GM23338 (cell line): ENCODE measurements around the gene DAPK3. TPM values are rescaled to one million over a fixed set of nuclear protein-coding genes. Genes with fewer than 3 reads are reported as not detected.

Source experiments
- ATAC-seq: fragments of 200-7000 bp; cut with Tn5 transposase; 3 replicates; pipeline ENCODE4 v1.9.1; 2020
- DNase-seq: peaks from one replicate; pipeline ENCODE4 v3.0.0-alpha.2; 2015; ENCODE audit warnings: low spot score
- H2AFZ ChIP-seq: fragments of 200-600 bp; sonication (generic); 2 replicates; pipeline ENCODE4 v1.8.0; 2016; ENCODE audit warnings: antibody characterized with exemption, mild to moderate bottlenecking, moderate library complexity
- H3F3A ChIP-seq: fragments of 200-600 bp; sonication (generic); replicated peaks from 2 replicates; pipeline ENCODE4 v1.8.0; 2017; ENCODE audit warnings: antibody characterized with exemption, mixed run types, low read depth
- H3K27ac ChIP-seq: fragments of 200-600 bp; sonication (generic); 2 replicates; pipeline ENCODE4 v1.6.1; 2016; ENCODE audit warnings: low read depth
- H3K27me3 ChIP-seq: fragments of 200-600 bp; sonication (generic); 2 replicates; pipeline ENCODE4 v1.8.0; 2016; ENCODE audit warnings: mild to moderate bottlenecking, mixed run types, moderate library complexity; ENCODE audit not compliant: insufficient read depth
- H3K36me3 ChIP-seq: fragments of 200-600 bp; sonication (generic); 2 replicates; pipeline ENCODE4 v1.8.0; 2016; ENCODE audit warnings: mild to moderate bottlenecking; ENCODE audit not compliant: insufficient read depth
- H3K4me1 ChIP-seq: fragments of 200-600 bp; sonication (generic); 2 replicates; pipeline ENCODE4 v1.8.0; 2016; ENCODE audit warnings: mild to moderate bottlenecking, moderate library complexity; ENCODE audit not compliant: insufficient read depth
- H3K4me2 ChIP-seq: fragments of 200-600 bp; sonication (generic); 2 replicates; pipeline ENCODE4 v1.7.1; 2017; ENCODE audit warnings: mixed run types
- H3K4me3 ChIP-seq: fragments of 200-600 bp; sonication (generic); 2 replicates; pipeline ENCODE4 v1.6.1; 2016; ENCODE audit warnings: mixed run types
- H3K79me2 ChIP-seq: fragments of 200-600 bp; sonication (generic); replicated peaks from 2 replicates; pipeline ENCODE4 v1.8.0; 2017; ENCODE audit warnings: mild to moderate bottlenecking; ENCODE audit not compliant: insufficient read depth
- H3K9me2 ChIP-seq: fragments of 200-600 bp; sonication (generic); 2 replicates; pipeline ENCODE4 v1.8.0; 2017; ENCODE audit not compliant: insufficient read depth
- H4K20me1 ChIP-seq: fragments of 200-600 bp; sonication (generic); replicated peaks from 2 replicates; pipeline ENCODE4 v1.8.0; 2017; ENCODE audit warnings: mild to moderate bottlenecking; ENCODE audit not compliant: insufficient read depth
- H3K27ac Mint-ChIP-seq: 2 replicates; pipeline ENCODE4 v1.8.0; 2020; ENCODE audit warnings: inconsistent platforms, mild to moderate bottlenecking, moderate library complexity, mixed read lengths
- H3K27me3 Mint-ChIP-seq: 3 replicates; pipeline ENCODE4 v1.8.0; 2022; ENCODE audit warnings: low read depth, mild to moderate bottlenecking, moderate library complexity, mixed read lengths, inconsistent platforms; ENCODE audit not compliant: insufficient read depth, poor library complexity
- H3K36me3 Mint-ChIP-seq: 3 replicates; pipeline ENCODE4 v1.8.0; 2021; ENCODE audit warnings: low read depth, mild to moderate bottlenecking, inconsistent platforms, moderate library complexity, mixed read lengths
- H3K4me1 Mint-ChIP-seq: 3 replicates; pipeline ENCODE4 v1.8.0; 2020; ENCODE audit warnings: mild to moderate bottlenecking, inconsistent platforms, mixed read lengths
- H3K4me3 Mint-ChIP-seq: 3 replicates; pipeline ENCODE4 v1.8.0; 2021; ENCODE audit warnings: moderate library complexity, mild to moderate bottlenecking, inconsistent platforms, mixed read lengths
- H3K9me3 Mint-ChIP-seq: 3 replicates; pipeline ENCODE4 v1.8.0; 2020; ENCODE audit warnings: moderate library complexity, mild to moderate bottlenecking, inconsistent platforms, mixed read lengths
- CREB1 ChIP-seq: fragments of 250-450 bp; sonication (Bioruptor Pico); IDR thresholded peaks from 2 replicates; pipeline ENCODE4 v1.5.0; 2020; ENCODE audit warnings: low read depth, mild to moderate bottlenecking, moderate library complexity
- CTCF ChIP-seq, 2 experiments: fragments of 200-600 bp in 1 of 2; sonication (generic) in 1 of 2; conservative IDR thresholded peaks; 2 replicates each; pipeline versions ENCODE4 v1.5.1 to v1.6.1; 2016 to 2017; ENCODE audit warnings: antibody characterized with exemption in 2 of 2, low read depth in 2 of 2, mild to moderate bottlenecking in 2 of 2, moderate library complexity in 1 of 2
- ETS1 ChIP-seq: IDR thresholded peaks from 2 replicates; pipeline ENCODE4 v1.6.1; 2016; ENCODE audit warnings: antibody characterized with exemption
- EZH2 ChIP-seq: fragments of 200-600 bp; sonication (generic); IDR thresholded peaks from one replicate; pipeline ENCODE4 v1.8.0; 2017; ENCODE audit warnings: antibody characterized with exemption, mild to moderate bottlenecking, low read depth; ENCODE audit not compliant: unreplicated experiment
- EZH2phosphoT487 ChIP-seq: fragments of 200-600 bp; sonication (generic); IDR thresholded peaks from one replicate; pipeline ENCODE4 v1.8.1; 2018; ENCODE audit warnings: antibody characterized with exemption; ENCODE audit not compliant: unreplicated experiment
- JUNB ChIP-seq: IDR thresholded peaks from one replicate; pipeline ENCODE4 v1.6.1; 2016; ENCODE audit warnings: antibody characterized with exemption; ENCODE audit not compliant: unreplicated experiment
- NANOG ChIP-seq: IDR thresholded peaks from 2 replicates; pipeline ENCODE4 v1.6.1; 2016; ENCODE audit warnings: antibody characterized with exemption, borderline replicate concordance
- POLR2AphosphoS5 ChIP-seq: IDR thresholded peaks from 2 replicates; pipeline ENCODE4 v1.6.1; 2016; ENCODE audit warnings: antibody characterized with exemption, low read depth
- REST ChIP-seq: IDR thresholded peaks from one replicate; pipeline ENCODE4 v1.6.1; 2018; ENCODE audit warnings: antibody characterized with exemption; ENCODE audit not compliant: unreplicated experiment
- STAT1 ChIP-seq: IDR thresholded peaks from one replicate; pipeline ENCODE4 v1.6.1; 2016; ENCODE audit warnings: antibody characterized with exemption; ENCODE audit not compliant: unreplicated experiment
- ZNF114 ChIP-seq: fragments of 250-450 bp; sonication (Bioruptor Pico); IDR thresholded peaks from 2 replicates; pipeline ENCODE4 v1.5.0; 2020; ENCODE audit warnings: mild to moderate bottlenecking, moderate library complexity
- ZNF331 ChIP-seq: fragments of 250-450 bp; sonication (Bioruptor Pico); IDR thresholded peaks from 2 replicates; pipeline ENCODE4 v1.5.0; 2020; ENCODE audit warnings: low read depth, mild to moderate bottlenecking, moderate library complexity
- polyA plus RNA-seq: library from polyadenylated mRNA; unstranded; fragments of >200 nt; fragmentation: Nextera tagmentation; extraction: Ambion mirVana; gene quantifications from 2 replicates; pipeline ENCODE4 v1.2.1, GENCODE V29; 2016
- total RNA-seq: library from RNA; depleted of rRNA; stranded (reverse); fragments of >200 nt; shearing (Covaris generic); gene quantifications from 2 replicates; pipeline ENCODE4 v1.2.3, GENCODE V29; 2014

Gene DAPK3
- total and polyA plus RNA-seq, 2 experiments from 2014 or later = 32.1 to 95.6 TPM

GRCh38 chr19:3914199-3914598, 56.7 kb downstream of the DAPK3 start (continued):
- no peak for TF ChIP-seq EZH2phosphoT487
- no peak for TF ChIP-seq ZNF114 (CRISPR knock-in tag)
- TF ChIP-seq CTCF (conservative IDR thresholded peaks at IDR 0.05; ENCODE audit: low read depth in 2 of 2) = no peak
- TF ChIP-seq ETS1 = no peak

GRCh38 chr19:3910105-3910504, 60.8 kb downstream of the DAPK3 start:
- Mint-ChIP-seq H3K27me3 (peaks cover 3% of the 10 kb centered on the region), H3K4me1 (no peaks in the 10 kb centered on the region), H3K27ac (no peak overlapping the region), H3K4me3 (no peak overlapping the region), H3K36me3 (peaks cover 45% of the 10 kb centered on the region), H3K9me3 (peaks cover 19% of the 10 kb centered on the region)
- Histone ChIP-seq H2AFZ (no peak overlapping the region), H4K20me1 (no peaks in the 10 kb centered on the region; the same call in 1 of the 2 replicates), H3K9me2 (no peaks in the 10 kb centered on the region), H3F3A (no peaks in the 10 kb centered on the region), H3K27ac (no peak overlapping the region), H3K4me1 (no peaks in the 10 kb centered on the region), H3K36me3 (peaks cover 20% of the 10 kb centered on the region), H3K4me3 (no peak overlapping the region), H3K4me2 (no peak overlapping the region), H3K79me2 (no peaks in the 10 kb centered on the region), H3K27me3 (no peaks in the 10 kb centered on the region)
- no peak for DNase-seq
- no peak for ATAC-seq
- no peak for TF ChIP-seq NANOG
- TF ChIP-seq EZH2 = no peak
- TF ChIP-seq CTCF (conservative IDR thresholded peaks at IDR 0.05; ENCODE audit: low read depth in 2 of 2) = no peak
- no peak for TF ChIP-seq REST
- TF ChIP-seq CREB1 (CRISPR knock-in tag) = no peak
- no peak for TF ChIP-seq POLR2AphosphoS5
- no peak for TF ChIP-seq STAT1
- no peak for TF ChIP-seq ZNF114 (CRISPR knock-in tag)
- TF ChIP-seq ZNF331 = no peak
- TF ChIP-seq JUNB = no peak
- TF ChIP-seq EZH2phosphoT487 = no peak
- no peak for TF ChIP-seq ETS1
